ENCODE data around the gene P2RX5. TPM values are rescaled to one million over a fixed set of nuclear protein-coding genes. Genes with fewer than 3 reads are reported as not detected.

Gene P2RX5
- total RNA-seq, 1 donor from 2014 or later = 6.0 TPM

- Histone ChIP-seq H3K36me3 (ENCODE audit: control insufficient read depth, insufficient read depth, low read length) (no peaks in the 10 kb centered on the region), H3K4me3 (ENCODE audit: low read depth, low read length) (no peak overlapping the region), H3K27me3 (ENCODE audit: control insufficient read depth, insufficient read depth, low read length) (no peaks in the 10 kb centered on the region)
- TF ChIP-seq, protein P1, sequence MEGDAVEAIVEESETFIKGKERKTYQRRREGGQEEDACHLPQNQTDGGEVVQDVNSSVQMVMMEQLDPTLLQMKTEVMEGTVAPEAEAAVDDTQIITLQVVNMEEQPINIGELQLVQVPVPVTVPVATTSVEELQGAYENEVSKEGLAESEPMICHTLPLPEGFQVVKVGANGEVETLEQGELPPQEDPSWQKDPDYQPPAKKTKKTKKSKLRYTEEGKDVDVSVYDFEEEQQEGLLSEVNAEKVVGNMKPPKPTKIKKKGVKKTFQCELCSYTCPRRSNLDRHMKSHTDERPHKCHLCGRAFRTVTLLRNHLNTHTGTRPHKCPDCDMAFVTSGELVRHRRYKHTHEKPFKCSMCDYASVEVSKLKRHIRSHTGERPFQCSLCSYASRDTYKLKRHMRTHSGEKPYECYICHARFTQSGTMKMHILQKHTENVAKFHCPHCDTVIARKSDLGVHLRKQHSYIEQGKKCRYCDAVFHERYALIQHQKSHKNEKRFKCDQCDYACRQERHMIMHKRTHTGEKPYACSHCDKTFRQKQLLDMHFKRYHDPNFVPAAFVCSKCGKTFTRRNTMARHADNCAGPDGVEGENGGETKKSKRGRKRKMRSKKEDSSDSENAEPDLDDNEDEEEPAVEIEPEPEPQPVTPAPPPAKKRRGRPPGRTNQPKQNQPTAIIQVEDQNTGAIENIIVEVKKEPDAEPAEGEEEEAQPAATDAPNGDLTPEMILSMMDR (IDR thresholded peaks at IDR 0.05; ENCODE audit: insufficient read depth, low read length, poor library complexity, severe bottlenecking) = no peak
- no peak for DNase-seq (ENCODE audit: low read depth)
These were observed 50.6 kb downstream of the P2RX5 start for GRCh38 chr17:3645310-3645709.

DNA sequence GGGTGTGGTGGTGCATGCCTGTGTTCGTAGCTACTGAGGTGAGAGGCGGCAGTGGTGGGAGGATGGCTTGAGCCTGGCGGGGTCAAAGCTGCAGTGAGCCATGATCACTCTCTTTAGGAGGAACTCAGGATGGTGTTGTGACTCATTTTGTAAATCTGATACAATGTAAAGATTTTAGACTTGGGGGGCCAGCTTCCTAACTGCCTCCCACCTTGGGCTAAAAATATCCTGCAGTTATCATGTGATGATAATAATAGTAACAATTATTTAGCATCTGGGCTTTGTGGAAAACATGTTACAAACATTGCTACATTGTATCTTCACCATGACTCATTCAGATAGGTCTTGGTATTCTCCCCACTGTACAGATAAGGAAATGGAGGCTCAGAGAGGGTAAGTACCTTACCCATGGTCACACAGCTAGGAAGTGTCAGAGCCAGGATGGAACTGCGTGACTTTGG is 52.0 kb downstream of the P2RX5 start:
- TF ChIP-seq, protein P1 (IDR thresholded peaks at IDR 0.05; ENCODE audit: insufficient read depth, low read length, poor library complexity, severe bottlenecking) = no peak
- no peaks in the 10 kb centered on the region for H3K27me3 ChIP-seq (ENCODE audit: control insufficient read depth, insufficient read depth, low read length)

DNA sequence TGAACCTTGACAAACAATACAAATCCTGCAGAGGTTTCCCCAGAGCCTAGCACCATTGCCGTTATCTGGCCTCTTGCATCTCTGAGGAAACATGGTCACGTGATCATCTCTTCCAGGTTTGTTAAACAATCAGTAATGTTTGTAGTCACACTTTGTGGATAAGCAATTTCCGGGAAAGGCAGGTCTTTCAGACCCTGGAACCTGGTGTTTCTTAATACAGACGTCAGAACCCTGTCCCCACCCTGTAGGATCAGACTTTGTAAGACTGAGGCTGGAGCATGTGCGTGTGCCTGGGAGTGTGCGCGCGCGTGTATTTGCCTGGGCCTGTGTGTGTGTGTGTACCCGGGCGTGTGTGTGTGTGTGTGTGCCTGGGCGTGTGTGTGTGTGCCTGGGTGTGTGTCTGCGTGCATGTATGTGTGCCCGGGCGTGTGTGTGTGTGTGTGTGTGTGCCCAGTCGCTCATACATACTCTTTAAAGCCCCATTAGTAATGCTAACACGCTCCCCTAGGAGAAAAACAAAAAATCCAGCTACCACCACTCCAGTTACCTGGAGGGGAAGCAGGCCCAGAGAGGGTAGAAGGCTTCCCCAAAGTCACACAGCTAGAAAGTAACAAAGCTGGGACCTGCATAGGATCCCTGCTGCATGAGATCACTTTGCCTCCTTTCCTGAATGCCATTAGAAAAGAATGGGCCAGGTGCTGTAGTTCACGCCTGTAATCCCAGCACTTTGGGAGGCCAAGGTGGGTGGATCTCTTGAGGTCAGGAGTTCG is 54.1 kb downstream of the P2RX5 start:
- no peaks in the 10 kb centered on the region for H3K27me3 ChIP-seq (ENCODE audit: control insufficient read depth, insufficient read depth, low read length)
- DNase-seq (ENCODE audit: low read depth) = no peak
- TF ChIP-seq, protein P1 (IDR thresholded peaks at IDR 0.05; ENCODE audit: insufficient read depth, low read length, poor library complexity, severe bottlenecking) = no peak
- peaks cover 1% of the 10 kb centered on the region for H3K36me3 ChIP-seq (ENCODE audit: control insufficient read depth, insufficient read depth, low read length)
- no peak overlapping the region for H3K4me3 ChIP-seq (ENCODE audit: low read depth, low read length)

More for the DNA sequence above, 52.0 kb downstream of the P2RX5 start:
- Histone ChIP-seq H3K36me3 (ENCODE audit: control insufficient read depth, insufficient read depth, low read length) (peaks cover 1% of the 10 kb centered on the region), H3K4me3 (ENCODE audit: low read depth, low read length) (no peak overlapping the region)
- DNase-seq (ENCODE audit: low read depth) = no peak

- H3K27me3 ChIP-seq (ENCODE audit: control insufficient read depth, insufficient read depth, low read length) = no peaks in the 10 kb centered on the region
- TF ChIP-seq, protein P1 (IDR thresholded peaks at IDR 0.05; ENCODE audit: insufficient read depth, low read length, poor library complexity, severe bottlenecking) = no peak
- H3K4me3 ChIP-seq (ENCODE audit: low read depth, low read length) = no peak overlapping the region
- H3K36me3 ChIP-seq (ENCODE audit: control insufficient read depth, insufficient read depth, low read length) = peaks cover 1% of the 10 kb centered on the region
- no peak for DNase-seq (ENCODE audit: low read depth)
These were observed 54.9 kb downstream of the P2RX5 start for GRCh38 chr17:3641014-3641413.

GRCh38 chr17:3639981-3640596 is 55.9 kb downstream of the P2RX5 start:
- Histone ChIP-seq H3K36me3 (ENCODE audit: control insufficient read depth, insufficient read depth, low read length) (peaks cover 1% of the 10 kb centered on the region), H3K4me3 (ENCODE audit: low read depth, low read length) (no peak overlapping the region), H3K27me3 (ENCODE audit: control insufficient read depth, insufficient read depth, low read length) (no peaks in the 10 kb centered on the region)
- TF ChIP-seq, protein P1 (IDR thresholded peaks at IDR 0.05; ENCODE audit: insufficient read depth, low read length, poor library complexity, severe bottlenecking) = no peak
- DNase-seq (ENCODE audit: low read depth) = no peak
